HepG2 (cell line): ENCODE data around the gene SLX9. TPM values are rescaled to one million over a fixed set of nuclear protein-coding genes. Genes with fewer than 3 reads are reported as not detected.

Experiments used
- ARHGAP35 ChIP-seq: sonication (generic); formaldehyde crosslinking; IDR thresholded peaks from 2 replicates; pipeline ENCODE4 v1.9.0; 2022; ENCODE audit warnings: mild to moderate bottlenecking, inconsistent platforms, moderate library complexity, missing genetic modification reagents, borderline replicate concordance
- DMAP1 ChIP-seq: IDR thresholded peaks from 2 replicates; pipeline ENCODE4 v1.6.1; 2016
- ETV5 ChIP-seq: IDR thresholded peaks from 2 replicates; pipeline ENCODE4 v1.6.1; 2018; ENCODE audit warnings: missing biosample characterization, missing genetic modification reagents, inconsistent platforms, borderline replicate concordance
- IKZF1 ChIP-seq: fragments of 450-650 bp; IDR thresholded peaks from 2 replicates; pipeline ENCODE4 v1.7.1; 2016
- KMT2B ChIP-seq: IDR thresholded peaks from 2 replicates; pipeline ENCODE4 v1.6.1; 2016; ENCODE audit warnings: missing genetic modification reagents, missing compliant biosample characterization
- NR2F6 ChIP-seq, 2 experiments: IDR thresholded peaks; 2 replicates each; pipeline ENCODE4 v1.6.1; 2016; ENCODE audit warnings: antibody characterized with exemption in 1 of 2, mild to moderate bottlenecking in 1 of 2
- POLR2AphosphoS2 ChIP-seq: IDR thresholded peaks from 2 replicates; pipeline ENCODE4 v1.6.1; 2011; ENCODE audit warnings: low read depth, low read length, improper control_type of control experiment
- POLR2AphosphoS5 ChIP-seq: IDR thresholded peaks from 2 replicates; pipeline ENCODE4 v1.6.1; 2012; ENCODE audit warnings: low read depth, low read length
- POLR2G ChIP-seq: fragments of 200-400 bp; formaldehyde crosslinking; IDR thresholded peaks from 2 replicates; pipeline ENCODE4 v1.6.1; 2018; ENCODE audit warnings: mild to moderate bottlenecking, low read depth, low read length, moderate library complexity
- RBAK ChIP-seq: sonication (generic); formaldehyde crosslinking; IDR thresholded peaks from 2 replicates; pipeline ENCODE4 v1.5.1; 2020; ENCODE audit warnings: mild to moderate bottlenecking, missing genetic modification reagents
- SOX5 ChIP-seq: IDR thresholded peaks from 2 replicates; pipeline ENCODE4 v1.6.1; 2016; ENCODE audit warnings: borderline replicate concordance
- SP5 ChIP-seq: IDR thresholded peaks from 2 replicates; pipeline ENCODE4 v1.6.1; 2016; ENCODE audit warnings: low read depth, borderline replicate concordance
- SUZ12 ChIP-seq: fragments of 150-350 bp; IDR thresholded peaks from 2 replicates; pipeline ENCODE4 v1.6.1; 2014; ENCODE audit warnings: low read depth, low read length
- TBP ChIP-seq: sonication (generic); formaldehyde crosslinking; IDR thresholded peaks from 2 replicates; pipeline ENCODE4 v1.5.0; 2020; ENCODE audit warnings: missing genetic modification reagents
- TRIM24 ChIP-seq: sonication (generic); formaldehyde crosslinking; IDR thresholded peaks from 2 replicates; pipeline ENCODE4 v1.8.0; 2022; ENCODE audit warnings: mild to moderate bottlenecking, missing genetic modification reagents
- ZBTB7A ChIP-seq: sonication (generic); formaldehyde crosslinking; IDR thresholded peaks from 2 replicates; pipeline ENCODE4 v1.8.0; 2022; ENCODE audit warnings: mild to moderate bottlenecking, missing genetic modification reagents
- ZHX1 ChIP-seq: sonication (generic); formaldehyde crosslinking; IDR thresholded peaks from 2 replicates; pipeline ENCODE4 v1.8.1; 2022; ENCODE audit warnings: low read depth, mild to moderate bottlenecking, missing genetic modification reagents
- ZKSCAN8 ChIP-seq: IDR thresholded peaks from 2 replicates; pipeline ENCODE4 v1.6.1; 2016; ENCODE audit warnings: borderline replicate concordance, missing genetic modification reagents, missing compliant biosample characterization
- ZNF138 ChIP-seq: sonication (generic); formaldehyde crosslinking; IDR thresholded peaks from 2 replicates; pipeline ENCODE4 v1.5.0; 2020; ENCODE audit warnings: mild to moderate bottlenecking, low read depth, missing genetic modification reagents
- ZNF350 ChIP-seq: sonication (generic); formaldehyde crosslinking; IDR thresholded peaks from 2 replicates; pipeline ENCODE4 v1.4.0; 2020; ENCODE audit warnings: mild to moderate bottlenecking, low read depth, missing genetic modification reagents, borderline replicate concordance
- ZNF484 ChIP-seq: sonication (generic); formaldehyde crosslinking; IDR thresholded peaks from 2 replicates; pipeline ENCODE4 v1.5.1; 2020; ENCODE audit warnings: mild to moderate bottlenecking, low read depth, missing genetic modification reagents, borderline replicate concordance
- ZNF652 ChIP-seq: IDR thresholded peaks from 2 replicates; pipeline ENCODE4 v1.6.1; 2016; ENCODE audit warnings: low read depth, borderline replicate concordance
- ZSCAN31 ChIP-seq: sonication (generic); formaldehyde crosslinking; IDR thresholded peaks from 2 replicates; pipeline ENCODE4 v1.5.0; 2020; ENCODE audit warnings: low read depth, mild to moderate bottlenecking, missing genetic modification reagents
- polyA plus RNA-seq, 8 experiments: library from polyadenylated mRNA; depleted of rRNA in 3 of 8; stranded (reverse) in 7 of 8; unstranded in 1 of 8; fragments of >200 nt; fragmentation: Illumina TruSeq in 4 of 8; extraction: Trizol in 4 of 8; gene quantifications; 2 replicates each; pipeline versions ENCODE4 v1.2.1 to v1.2.3, GENCODE V29; 2011 to 2016; ENCODE audit warnings: low read depth in 4 of 8, missing spikeins in 1 of 8, mixed read lengths in 1 of 8; ENCODE audit not compliant: insufficient read depth in 1 of 8
- total RNA-seq, 5 experiments: library from RNA; depleted of rRNA; stranded (reverse); fragments of >200 nt; fragmentation: Illumina TruSeq; extraction: Trizol; gene quantifications; 2 replicates each; pipeline ENCODE4 v1.2.3, GENCODE V29; 2016; ENCODE audit warnings: low read depth in 1 of 5
- TF ChIP-seq, protein P1 (sequence below): IDR thresholded peaks from 2 replicates; pipeline ENCODE4 v1.6.1; 2016
- TF ChIP-seq, protein P2 (sequence below): sonication (generic); formaldehyde crosslinking; IDR thresholded peaks from 2 replicates; pipeline ENCODE4 v1.4.0; 2020; ENCODE audit warnings: missing genetic modification reagents, borderline replicate concordance

SLX9 gene
- total and polyA plus RNA-seq, 2 of the 13 experiments (the other 11 are each of a cell fraction or from before 2014, with no cell fraction given), result 21.0 to 47.1 TPM

DNA sequence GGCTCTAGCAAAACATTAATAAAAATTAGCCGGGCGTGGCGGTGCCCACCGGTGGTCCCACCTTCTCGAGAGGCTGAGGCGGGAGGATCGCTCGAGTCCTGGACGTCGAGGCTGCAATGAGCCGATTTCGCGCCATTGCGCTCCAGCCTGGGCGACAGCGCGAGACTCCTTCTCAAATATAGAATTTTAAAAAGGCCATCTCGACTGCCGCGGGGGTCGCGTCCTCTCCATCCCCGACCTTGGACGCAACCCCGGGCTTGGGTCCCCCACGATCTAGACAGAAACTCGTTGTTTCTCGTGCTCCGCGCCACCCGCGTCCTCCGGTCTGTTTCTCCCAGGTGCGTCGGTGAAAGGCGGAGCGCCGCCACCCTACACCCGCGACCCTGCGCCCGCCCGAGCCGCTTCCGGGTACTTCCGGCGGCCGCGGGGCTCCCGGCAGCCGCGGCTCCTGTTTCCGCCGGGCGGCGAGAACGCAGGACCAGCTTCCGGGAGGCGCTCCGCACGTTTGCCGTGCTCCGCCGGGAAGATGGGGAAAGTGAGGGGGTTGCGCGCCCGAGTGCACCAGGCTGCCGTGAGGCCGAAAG, at the start of gene SLX9 (continued):
- TF ChIP-seq ARHGAP35, result no peak; the same call in 1 of the 2 replicates
- no peak for TF ChIP-seq SUZ12
- TF ChIP-seq TBP (CRISPR knock-in tag), result no peak
- TF ChIP-seq, protein P1, sequence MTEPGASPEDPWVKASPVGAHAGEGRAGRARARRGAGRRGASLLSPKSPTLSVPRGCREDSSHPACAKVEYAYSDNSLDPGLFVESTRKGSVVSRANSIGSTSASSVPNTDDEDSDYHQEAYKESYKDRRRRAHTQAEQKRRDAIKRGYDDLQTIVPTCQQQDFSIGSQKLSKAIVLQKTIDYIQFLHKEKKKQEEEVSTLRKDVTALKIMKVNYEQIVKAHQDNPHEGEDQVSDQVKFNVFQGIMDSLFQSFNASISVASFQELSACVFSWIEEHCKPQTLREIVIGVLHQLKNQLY (CRISPR knock-in tag), result 0 out of 2 replicates have a peak, but pooled peaks have one; percentile 38
- TF ChIP-seq NR2F6 (IDR thresholded peaks at IDR 0.05), result no peak
- TF ChIP-seq NR2F6 (CRISPR knock-in tag; IDR thresholded peaks at IDR 0.05), result peak; percentile 68
- peak; percentile 75; the same call in 1 of the 2 replicates for TF ChIP-seq ZKSCAN8
- peak; percentile 91 for TF ChIP-seq KMT2B (CRISPR knock-in tag)
- TF ChIP-seq POLR2AphosphoS5, result peak; percentile 83
- TF ChIP-seq TRIM24, result no peak
- peak; percentile 85 for TF ChIP-seq POLR2G
- 0 out of 2 replicates have a peak, but pooled peaks have one; percentile 52 for TF ChIP-seq SP5 (CRISPR knock-in tag)
- TF ChIP-seq ZNF138, result peak; percentile 57; the same call in 1 of the 2 replicates
- no peak for TF ChIP-seq POLR2AphosphoS2
- TF ChIP-seq ZNF350 (CRISPR knock-in tag), result peak; percentile 88
- peak; percentile 33; the same call in 1 of the 2 replicates for TF ChIP-seq SOX5 (CRISPR knock-in tag)
- TF ChIP-seq DMAP1 (CRISPR knock-in tag), result peak; percentile 82
- TF ChIP-seq RBAK (CRISPR knock-in tag), result no peak
- TF ChIP-seq ZNF484 (CRISPR knock-in tag), result no peak
- TF ChIP-seq ETV5 (CRISPR knock-in tag), result peak; percentile 65; the same call in 1 of the 2 replicates
- peak; percentile 96 for TF ChIP-seq ZSCAN31 (CRISPR knock-in tag)
- TF ChIP-seq ZNF652, result no peak
- TF ChIP-seq, protein P2, sequence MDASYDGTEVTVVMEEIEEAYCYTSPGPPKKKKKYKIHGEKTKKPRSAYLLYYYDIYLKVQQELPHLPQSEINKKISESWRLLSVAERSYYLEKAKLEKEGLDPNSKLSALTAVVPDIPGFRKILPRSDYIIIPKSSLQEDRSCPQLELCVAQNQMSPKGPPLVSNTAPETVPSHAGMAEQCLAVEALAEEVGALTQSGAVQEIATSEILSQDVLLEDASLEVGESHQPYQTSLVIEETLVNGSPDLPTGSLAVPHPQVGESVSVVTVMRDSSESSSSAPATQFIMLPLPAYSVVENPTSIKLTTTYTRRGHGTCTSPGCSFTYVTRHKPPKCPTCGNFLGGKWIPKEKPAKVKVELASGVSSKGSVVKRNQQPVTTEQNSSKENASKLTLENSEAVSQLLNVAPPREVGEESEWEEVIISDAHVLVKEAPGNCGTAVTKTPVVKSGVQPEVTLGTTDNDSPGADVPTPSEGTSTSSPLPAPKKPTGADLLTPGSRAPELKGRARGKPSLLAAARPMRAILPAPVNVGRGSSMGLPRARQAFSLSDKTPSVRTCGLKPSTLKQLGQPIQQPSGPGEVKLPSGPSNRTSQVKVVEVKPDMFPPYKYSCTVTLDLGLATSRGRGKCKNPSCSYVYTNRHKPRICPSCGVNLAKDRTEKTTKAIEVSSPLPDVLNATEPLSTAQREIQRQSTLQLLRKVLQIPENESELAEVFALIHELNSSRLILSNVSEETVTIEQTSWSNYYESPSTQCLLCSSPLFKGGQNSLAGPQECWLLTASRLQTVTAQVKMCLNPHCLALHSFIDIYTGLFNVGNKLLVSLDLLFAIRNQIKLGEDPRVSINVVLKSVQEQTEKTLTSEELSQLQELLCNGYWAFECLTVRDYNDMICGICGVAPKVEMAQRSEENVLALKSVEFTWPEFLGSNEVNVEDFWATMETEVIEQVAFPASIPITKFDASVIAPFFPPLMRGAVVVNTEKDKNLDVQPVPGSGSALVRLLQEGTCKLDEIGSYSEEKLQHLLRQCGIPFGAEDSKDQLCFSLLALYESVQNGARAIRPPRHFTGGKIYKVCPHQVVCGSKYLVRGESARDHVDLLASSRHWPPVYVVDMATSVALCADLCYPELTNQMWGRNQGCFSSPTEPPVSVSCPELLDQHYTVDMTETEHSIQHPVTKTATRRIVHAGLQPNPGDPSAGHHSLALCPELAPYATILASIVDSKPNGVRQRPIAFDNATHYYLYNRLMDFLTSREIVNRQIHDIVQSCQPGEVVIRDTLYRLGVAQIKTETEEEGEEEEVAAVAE (CRISPR knock-in tag), result peak; percentile 62; the same call in 1 of the 2 replicates
- TF ChIP-seq ZHX1, result peak; percentile 84; the same call in 1 of the 2 replicates
- TF ChIP-seq IKZF1, result no peak
- TF ChIP-seq ZBTB7A (CRISPR knock-in tag), result no peak
